Thyroid gland (tissue), 4 donors: ENCODE data around the gene CHRNA1.

Source experiments
- CTCF ChIP-seq, 6 experiments: fragments of 200-600 bp in 3 of 6; fragments of 450-650 bp in 3 of 6; sonication (generic) in 3 of 6; IDR thresholded peaks; one replicate each; pipeline ENCODE4 v1.5.1; 2016 to 2019; ENCODE audit warnings: antibody characterized with exemption in 6 of 6, mild to moderate bottlenecking in 2 of 6, inconsistent platforms in 1 of 6, moderate library complexity in 1 of 6
- POLR2A ChIP-seq, 2 donors: fragments of 450-650 bp; IDR thresholded peaks; one replicate each; pipeline ENCODE4 v1.6.1; 2017; ENCODE audit warnings: antibody characterized with exemption in 2 of 2, mild to moderate bottlenecking in 2 of 2, moderate library complexity in 1 of 2

GRCh38 chr2:174728096-174728495, 36.2 kb downstream of the CHRNA1 start:
- no peak for TF ChIP-seq POLR2A (IDR thresholded peaks at IDR 0.05)
- no peak for TF ChIP-seq CTCF (IDR thresholded peaks at IDR 0.05)
